ENCODE results near the gene SERTAD1. TPM values are rescaled to one million over a fixed set of nuclear protein-coding genes. Genes with fewer than 3 reads are reported as not detected.

SERTAD1 gene, protein sequence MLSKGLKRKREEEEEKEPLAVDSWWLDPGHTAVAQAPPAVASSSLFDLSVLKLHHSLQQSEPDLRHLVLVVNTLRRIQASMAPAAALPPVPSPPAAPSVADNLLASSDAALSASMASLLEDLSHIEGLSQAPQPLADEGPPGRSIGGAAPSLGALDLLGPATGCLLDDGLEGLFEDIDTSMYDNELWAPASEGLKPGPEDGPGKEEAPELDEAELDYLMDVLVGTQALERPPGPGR
- total RNA-seq (2022; extraction: Qiagen RNA extraction; ENCODE audit: low read depth) = 28.4 to 43.3 TPM (median 31.7 TPM) in 5 replicates

DNA sequence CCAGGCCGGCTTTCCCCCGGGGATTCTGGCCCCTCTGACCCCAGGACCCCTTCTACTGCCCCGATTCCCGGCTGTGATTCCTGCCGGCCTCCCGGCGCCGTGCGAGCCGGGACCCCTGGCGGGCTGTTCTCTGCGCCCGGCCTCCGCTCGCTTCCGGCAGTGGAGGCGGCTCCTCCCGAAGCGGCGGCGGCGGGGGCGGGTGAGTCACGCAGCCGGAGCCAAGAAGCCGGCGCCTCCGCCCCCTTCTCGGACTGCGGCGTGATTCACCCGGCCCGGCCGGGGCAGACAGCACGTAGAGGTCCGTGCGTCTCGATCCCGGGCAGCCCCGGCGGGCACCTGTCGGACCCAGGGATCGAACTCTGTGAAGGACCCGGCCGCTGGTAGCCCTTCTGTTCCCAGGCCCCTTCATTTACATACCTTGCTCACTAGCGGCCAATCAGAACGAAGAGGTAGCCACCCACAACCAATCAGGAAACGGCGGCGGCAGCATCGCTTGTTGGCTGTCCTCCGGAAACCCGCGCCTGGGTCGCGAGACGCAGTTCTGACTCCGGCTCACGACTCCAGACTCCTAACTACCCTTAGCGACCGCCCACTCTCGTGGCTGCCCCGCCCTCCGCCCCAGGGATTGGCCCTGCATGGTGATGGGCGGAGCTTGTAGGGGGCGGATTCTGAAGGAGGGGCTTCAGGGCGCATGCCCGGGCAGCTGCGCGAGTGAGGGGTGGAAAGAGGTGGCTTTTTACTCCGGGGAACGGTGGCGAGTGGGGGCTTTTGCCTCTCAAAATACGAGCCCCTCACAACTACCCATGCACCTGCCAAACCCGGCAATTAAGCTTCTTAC lies at the start of gene SERTAD1:
Gene SERTAD1 (minus strand): TSS at position 543 of the 838 bp plus-strand sequence. CDS start 2,446 bp downstream, outside the sequence.

DNA sequence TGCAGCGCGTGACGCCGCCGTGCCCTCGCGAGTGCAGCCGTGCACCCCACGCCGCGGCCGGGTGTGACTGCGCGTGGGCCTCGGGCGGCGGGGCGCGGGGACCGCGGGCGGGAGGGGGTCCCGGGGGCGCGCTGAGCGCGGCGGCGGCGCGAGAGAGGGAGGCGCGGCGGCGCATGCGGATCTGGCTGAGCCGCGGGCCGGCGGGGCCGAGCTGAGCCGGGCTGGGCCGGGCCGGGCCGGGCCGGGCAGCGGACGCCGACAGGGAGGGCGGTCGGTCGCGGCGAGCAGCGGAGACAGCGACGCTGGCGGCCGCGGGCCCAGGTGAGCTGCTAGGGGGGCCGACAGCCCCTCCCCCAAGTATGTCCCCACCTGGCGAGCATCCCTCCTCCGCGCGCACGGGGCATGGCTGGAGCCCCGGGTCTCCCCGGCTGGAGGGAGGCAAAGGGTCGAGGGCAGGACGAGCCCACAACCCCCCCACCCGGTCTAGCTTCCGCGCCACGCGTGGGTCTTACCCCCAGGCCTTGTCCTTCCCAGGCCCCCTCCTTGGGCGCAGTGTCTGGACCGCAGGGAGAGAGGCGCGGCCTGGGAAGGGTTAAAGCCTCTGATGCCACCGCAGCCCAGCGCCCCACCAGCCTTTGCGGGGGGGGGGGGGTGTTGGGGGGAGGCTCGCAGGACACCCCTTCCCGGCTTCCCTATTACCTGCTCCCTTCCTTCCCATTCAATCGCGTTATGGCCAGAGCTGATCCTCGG lies 41.4 kb upstream of the SERTAD1 start, which contains the start of gene SPTBN4:
Gene SPTBN4 (plus strand): TSS at position 17 of the 750 bp plus-strand sequence. CDS start 5,621 bp downstream, outside the sequence.

DNA sequence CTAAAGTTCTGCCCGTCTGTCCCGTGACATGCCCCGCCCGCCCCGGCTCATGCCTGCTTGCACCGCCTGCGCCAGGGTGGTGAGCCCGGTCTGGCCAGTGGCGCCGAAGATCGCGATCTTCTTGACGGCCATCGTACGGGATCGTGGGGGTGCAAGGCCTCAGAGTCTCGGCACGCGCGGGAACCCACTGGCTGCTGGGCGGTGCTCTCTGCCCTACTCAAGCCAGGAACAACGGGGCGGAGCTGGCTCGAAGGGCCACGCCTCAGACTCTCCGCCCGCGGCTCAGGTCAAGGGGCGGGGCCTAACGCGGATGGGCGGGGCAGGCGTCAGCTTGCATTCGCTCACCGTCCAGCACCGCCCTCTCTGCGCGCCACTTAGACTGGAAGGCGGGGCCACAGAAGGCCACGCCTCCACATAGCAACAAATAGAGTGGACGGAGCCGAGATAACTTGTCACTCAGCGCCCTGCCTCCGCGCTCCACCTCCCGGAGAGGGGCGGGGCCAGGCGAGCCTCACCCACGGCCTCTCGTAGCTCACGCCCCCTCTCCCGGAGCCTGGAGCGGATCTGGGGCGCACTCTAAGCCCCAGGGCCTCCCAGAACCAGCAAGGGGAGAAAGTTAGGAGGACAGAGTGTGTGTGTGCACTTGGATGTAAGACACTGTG lies 39.9 kb upstream of the SERTAD1 start, which contains the start of gene BLVRB:
Gene BLVRB (minus strand): TSS at position 189 of the 662 bp plus-strand sequence. CDS start 57 bp downstream, at position 132.

DNA sequence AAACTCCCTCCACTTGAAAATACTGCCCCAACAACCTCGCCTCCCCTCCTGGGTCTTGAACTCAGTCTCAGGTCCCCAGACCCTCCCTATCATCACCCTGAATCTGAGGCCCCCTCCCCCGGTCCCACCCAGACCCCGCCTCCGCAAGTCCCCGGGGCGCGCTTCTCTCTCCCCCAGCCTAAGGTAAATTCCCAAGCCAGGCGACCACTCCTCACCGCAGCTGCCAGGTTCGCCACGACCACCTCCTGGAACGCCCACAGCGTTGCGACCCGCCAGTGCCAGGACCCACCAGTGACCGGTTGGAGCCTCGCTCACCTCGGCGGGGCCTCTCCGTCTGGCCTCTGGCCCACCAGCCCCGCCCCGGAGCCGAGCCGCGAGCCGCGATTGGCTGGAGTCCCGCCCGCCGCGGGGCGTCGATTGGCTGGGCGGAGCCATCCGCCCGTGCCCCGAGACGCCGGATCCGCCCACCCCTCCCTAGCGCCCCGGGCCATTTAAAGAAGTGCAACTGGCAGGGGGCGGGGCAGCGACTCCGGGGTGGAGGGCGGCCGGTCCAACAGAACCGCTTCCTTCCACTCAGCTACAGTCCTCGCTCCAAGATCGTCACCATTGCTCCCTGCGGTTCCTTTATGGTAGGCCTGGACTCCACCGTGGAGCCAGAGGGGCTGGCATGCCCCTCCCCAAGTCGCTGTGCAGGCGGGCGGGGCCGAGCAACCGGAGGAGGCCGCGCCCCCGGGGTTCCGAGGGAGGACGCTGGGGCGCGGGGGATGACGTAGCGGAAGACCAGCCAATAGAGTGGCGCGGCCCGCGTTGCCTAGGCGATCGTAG lies 18.4 kb upstream of the SERTAD1 start, which contains the start of gene SERTAD3:
Gene SERTAD3 (minus strand): TSS at position 336 of the 825 bp plus-strand sequence. CDS start 2,255 bp downstream, outside the sequence.

DNA sequence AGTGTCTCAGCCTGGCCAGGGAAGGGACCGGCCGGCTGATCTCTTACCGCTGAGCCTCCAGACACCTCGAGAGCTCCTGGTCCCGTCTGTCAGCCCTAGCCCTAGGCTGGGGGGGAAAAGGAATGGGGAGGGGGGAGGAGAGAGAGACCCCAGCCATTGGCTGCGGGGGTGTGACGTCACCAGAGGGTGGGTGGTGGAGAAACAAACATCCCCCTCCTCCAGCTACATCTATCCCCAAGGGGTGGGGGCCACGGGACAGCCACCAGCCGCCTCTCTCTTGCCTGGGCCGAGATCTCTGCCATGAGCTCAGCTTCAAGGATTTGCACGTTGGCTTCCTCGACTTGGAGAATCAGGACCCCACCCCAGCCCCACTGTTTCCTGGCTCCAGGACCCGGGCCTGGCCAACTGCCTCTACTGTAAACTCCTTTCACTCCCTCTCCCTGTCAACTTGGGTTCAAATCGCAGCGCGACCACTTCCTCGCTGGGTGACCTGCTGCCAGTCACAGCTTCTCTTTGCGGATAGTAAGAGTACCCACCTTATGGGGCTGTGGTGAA lies 12.4 kb downstream of the SERTAD1 start, which contains the start of gene PRX:
Gene PRX (minus strand): TSS at position 88 of the 555 bp plus-strand sequence. CDS start 5,446 bp downstream, outside the sequence.

DNA sequence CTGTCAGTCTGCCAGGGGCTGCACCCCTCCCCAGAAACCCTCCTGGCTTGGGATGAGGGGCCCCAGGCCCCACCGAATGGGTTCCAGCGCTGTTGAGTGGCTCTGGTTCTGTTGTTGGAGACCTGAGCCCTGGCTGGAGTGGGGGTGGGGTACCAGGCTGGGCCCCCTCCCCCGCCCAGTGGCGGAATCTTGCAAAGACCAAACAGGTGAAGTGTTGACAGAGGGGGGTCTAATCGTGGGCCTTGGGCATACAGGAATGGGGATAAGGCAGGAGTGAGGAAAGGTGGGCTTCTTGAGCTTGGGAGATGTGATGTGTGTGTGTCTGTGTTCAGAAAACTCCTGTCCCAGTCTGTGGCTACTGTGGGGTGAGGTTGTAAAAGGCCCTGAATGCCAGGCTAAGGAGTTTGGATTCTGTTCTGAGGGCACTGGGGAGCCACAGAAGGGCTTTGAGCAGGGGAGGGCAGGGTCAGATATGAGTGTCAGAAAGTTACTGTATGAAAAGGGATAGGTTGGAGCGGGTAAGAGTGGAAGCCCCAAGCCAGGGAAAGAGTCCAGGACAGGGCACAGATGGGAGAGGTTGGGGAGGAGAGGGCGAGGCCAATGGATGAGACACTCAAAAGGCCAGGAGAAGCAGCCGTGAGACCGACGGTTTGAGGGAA lies 35.6 kb downstream of the SERTAD1 start, which contains the start of gene HIPK4:
Gene HIPK4 (minus strand): TSS at position 98 of the 659 bp plus-strand sequence. CDS start 279 bp downstream, outside the sequence.

Other genes with a start within 250 kb of the SERTAD1 start
- 11.2 to 19.1 TPM (median 17.9 TPM) in 5 replicates for gene MAP3K10, start 234.6 kb downstream of the SERTAD1 start, total RNA-seq (2022; extraction: Qiagen RNA extraction; ENCODE audit: low read depth)
- 0.26 to 0.61 TPM (median 0.51 TPM) in 5 replicates for gene TTC9B, start 207.6 kb downstream of the SERTAD1 start, total RNA-seq (2022; extraction: Qiagen RNA extraction; ENCODE audit: low read depth)
- 0.22 to 0.39 TPM (median 0.30 TPM) in 5 replicates for gene CCNP, start 199.3 kb downstream of the SERTAD1 start, total RNA-seq (2022; extraction: Qiagen RNA extraction; ENCODE audit: low read depth)
- 136 to 202 TPM (median 190 TPM) in 5 replicates for gene AKT2, start 140.6 kb downstream of the SERTAD1 start, total RNA-seq (2022; extraction: Qiagen RNA extraction; ENCODE audit: low read depth)
- 27.6 to 35.4 TPM (median 28.1 TPM) in 5 replicates for gene C19orf47, start 77.6 kb downstream of the SERTAD1 start, total RNA-seq (2022; extraction: Qiagen RNA extraction; ENCODE audit: low read depth)
- gene PLD3, start 77.3 kb downstream of the SERTAD1 start, total RNA-seq (2022; extraction: Qiagen RNA extraction; ENCODE audit: low read depth) = 240 to 285 TPM (median 257 TPM) in 5 replicates
- 0.19 to 0.31 TPM (median 0.26 TPM) in 5 replicates for gene HIPK4, start 35.8 kb downstream of the SERTAD1 start, total RNA-seq (2022; extraction: Qiagen RNA extraction; ENCODE audit: low read depth)
- gene PRX, start 12.6 kb downstream of the SERTAD1 start, total RNA-seq (2022; extraction: Qiagen RNA extraction; ENCODE audit: low read depth) = 1.4 to 1.9 TPM (median 1.5 TPM) in 5 replicates
- gene SERTAD3, start 18.3 kb upstream of the SERTAD1 start, total RNA-seq (2022; extraction: Qiagen RNA extraction; ENCODE audit: low read depth) = 37.5 to 49.9 TPM (median 42.3 TPM) in 5 replicates
- 269 to 351 TPM (median 301 TPM) in 5 replicates for gene BLVRB, start 39.8 kb upstream of the SERTAD1 start, total RNA-seq (2022; extraction: Qiagen RNA extraction; ENCODE audit: low read depth)
- gene SPTBN4, start 41.0 kb upstream of the SERTAD1 start, total RNA-seq (2022; extraction: Qiagen RNA extraction; ENCODE audit: low read depth) = 0.51 to 1.3 TPM (median 0.91 TPM) in 5 replicates
- 121 to 152 TPM (median 134 TPM) in 5 replicates for gene SHKBP1, start 150.9 kb upstream of the SERTAD1 start, total RNA-seq (2022; extraction: Qiagen RNA extraction; ENCODE audit: low read depth)
- 46.1 to 67.2 TPM (median 60.0 TPM) in 5 replicates for gene LTBP4, start 175.4 kb upstream of the SERTAD1 start, total RNA-seq (2022; extraction: Qiagen RNA extraction; ENCODE audit: low read depth)

Data from A549 treated with DMSO at 1 μM for 4 hours (cell line).